HepG2 (cell line): ENCODE results near the gene NPB. TPM values are rescaled to one million over a fixed set of nuclear protein-coding genes. Genes with fewer than 3 reads are reported as not detected.

ENCODE experiments used
- ATAC-seq: fragments of 200-7000 bp; cut with Tn5 transposase; 3 replicates; pipeline ENCODE4 v1.9.1; 2020; ENCODE audit warnings: mild to moderate bottlenecking, moderate library complexity
- BruUV-seq: library from RNA; stranded (reverse); fragments of 400-500 nt; replicated peaks from 2 replicates; lab custom pipeline; 2021; lab: Mats Ljungman, UMichigan
- CTCF ChIA-PET: fragments of 300-600 bp; formaldehyde crosslinking; extraction: SDS; loops from one replicate; lab custom pipeline; 2021; ENCODE audit warnings: low total read pairs, inconsistent platforms, low intra/inter-chr PET ratio; lab: Yijun Ruan, JAX
- POLR2A ChIA-PET: fragments of 350-600 bp; sonication (Branson Sonifier 250); formaldehyde crosslinking; loops from one replicate; lab custom pipeline; 2020; ENCODE audit warnings: antibody characterized with exemption, inconsistent platforms; lab: Yijun Ruan, JAX
- DNase-seq: peaks from one replicate; pipeline ENCODE4 v3.0.0-alpha.2; 2015; ENCODE audit warnings: low spot score
- FAIRE-seq: peaks from 3 replicates; lab custom pipeline; 2011; peaks lifted over from hg19 to GRCh38; lab: Jason Lieb, UNC
- H2AFZ ChIP-seq: one replicate; pipeline ENCODE4 v1.6.1; 2011; ENCODE audit warnings: low read length, inconsistent platforms
- H3K27ac ChIP-seq: fragments of 300-600 bp; 3 replicates; pipeline ENCODE4 v1.8.0; 2011; ENCODE audit warnings: mixed run types, mild to moderate bottlenecking, mixed read lengths, low read length, inconsistent platforms; ENCODE audit not compliant: insufficient read depth; ENCODE audit errors: extremely low read length
- H3K27me3 ChIP-seq, 2 experiments: fragments of 200-600 bp in 1 of 2; 2 replicates in 1 of 2; 3 replicates in 1 of 2; pipeline versions ENCODE4 v1.6.0 to v1.8.0; 2011; ENCODE audit warnings: low read length in 2 of 2, mild to moderate bottlenecking in 2 of 2, moderate library complexity in 2 of 2, inconsistent platforms in 1 of 2; ENCODE audit not compliant: insufficient read depth in 2 of 2, control insufficient read depth in 1 of 2
- H3K36me3 ChIP-seq, 2 experiments: fragments of 200-600 bp in 1 of 2; replicated peaks in 1 of 2; 2 replicates in 1 of 2; 3 replicates in 1 of 2; pipeline versions ENCODE4 v1.5.1 to v1.8.0; 2011; ENCODE audit warnings: low read length in 2 of 2, inconsistent platforms in 1 of 2; ENCODE audit not compliant: insufficient read depth in 2 of 2, control insufficient read depth in 1 of 2
- H3K4me1 ChIP-seq: 2 replicates; pipeline ENCODE4 v1.5.1; 2012; ENCODE audit warnings: low read length, inconsistent platforms; ENCODE audit not compliant: insufficient read depth
- H3K4me2 ChIP-seq: 2 replicates; pipeline ENCODE4 v1.6.0; 2011; ENCODE audit warnings: low read depth, low read length, inconsistent platforms
- H3K4me3 ChIP-seq, 3 experiments: fragments of 200-600 bp in 1 of 3; sonication (generic), shearing (Covaris generic) in 1 of 3; replicated peaks in 1 of 3; 2 replicates each; pipeline ENCODE4 v1.5.1; 2011 to 2016; ENCODE audit warnings: low read length in 3 of 3, inconsistent platforms in 2 of 3, low read depth in 2 of 3, mild to moderate bottlenecking in 2 of 3, control low read depth in 1 of 3, mixed read lengths in 1 of 3; ENCODE audit not compliant: insufficient read depth in 1 of 3
- H3K79me2 ChIP-seq: one replicate; pipeline ENCODE4 v1.6.1; 2011; ENCODE audit warnings: low read length, inconsistent platforms; ENCODE audit not compliant: insufficient read depth
- H3K9ac ChIP-seq: 2 replicates; pipeline ENCODE4 v1.6.0; 2011; ENCODE audit warnings: mild to moderate bottlenecking, low read depth, low read length, inconsistent platforms; ENCODE audit not compliant: insufficient read depth
- H3K9me3 ChIP-seq: 2 replicates; pipeline ENCODE4 v1.5.1; 2012; ENCODE audit warnings: mild to moderate bottlenecking, low read length
- H4K20me1 ChIP-seq: 2 replicates; pipeline ENCODE4 v1.6.0; 2011; ENCODE audit warnings: inconsistent platforms, mild to moderate bottlenecking, low read length, moderate library complexity; ENCODE audit not compliant: insufficient read depth
- NCOA5 ChIP-seq: sonication (generic); formaldehyde crosslinking; IDR thresholded peaks from 2 replicates; pipeline ENCODE4 v1.4.0; 2020; ENCODE audit warnings: missing genetic modification reagents
- NFYC ChIP-seq: IDR thresholded peaks from 2 replicates; pipeline ENCODE4 v1.6.1; 2016; ENCODE audit warnings: missing genetic modification reagents, missing compliant biosample characterization
- RBFOX2 ChIP-seq: fragments of 200-400 bp; formaldehyde crosslinking; IDR thresholded peaks from 2 replicates; pipeline ENCODE4 v1.6.1; 2017; ENCODE audit warnings: low read depth, mild to moderate bottlenecking, low read length
- RERE ChIP-seq: IDR thresholded peaks from 2 replicates; pipeline ENCODE4 v1.6.1; 2016; ENCODE audit warnings: low read depth, missing genetic modification reagents, missing compliant biosample characterization
- SKIL ChIP-seq: sonication (generic); formaldehyde crosslinking; IDR thresholded peaks from 2 replicates; pipeline ENCODE4 v1.8.0; 2022; ENCODE audit warnings: missing genetic modification reagents, mild to moderate bottlenecking, moderate library complexity, borderline replicate concordance
- STAT5B ChIP-seq: sonication (generic); formaldehyde crosslinking; IDR thresholded peaks from 2 replicates; pipeline ENCODE4 v1.4.0; 2020; ENCODE audit warnings: missing genetic modification reagents
- ZFP1 ChIP-seq: IDR thresholded peaks from 2 replicates; pipeline ENCODE4 v1.6.1; 2016
- ZKSCAN8 ChIP-seq: IDR thresholded peaks from 2 replicates; pipeline ENCODE4 v1.6.1; 2016; ENCODE audit warnings: borderline replicate concordance, missing genetic modification reagents, missing compliant biosample characterization
- ZNF331 ChIP-seq: sonication (generic); formaldehyde crosslinking; IDR thresholded peaks from 2 replicates; pipeline ENCODE4 v1.4.0; 2020; ENCODE audit warnings: missing genetic modification reagents
- WGBS: methylation state at CpG from one replicate; pipeline ENCODE4 v1.1.6; 2017; ENCODE audit warnings: low lambda C conversion rate; 5-methylcytosine and 5-hydroxymethylcytosine counted together
- in situ Hi-C: cut with HindIII; loops from 2 replicates; pipeline ENCODE4 v1.10.0; 2017; ENCODE audit warnings: low pct_unique_long_range_greater_than_20kb; ENCODE audit not compliant: extremely low pct_ligation_motif_present
- intact Hi-C: fragments of 100-400 bp; cut with micrococcal nuclease; formaldehyde crosslinking; loops from one replicate; pipeline ENCODE4 v1.10.0; 2022; ENCODE audit not compliant: unreplicated experiment
- polyA plus RNA-seq, 8 experiments: library from polyadenylated mRNA; depleted of rRNA in 3 of 8; stranded (reverse) in 7 of 8; unstranded in 1 of 8; fragments of >200 nt; fragmentation: Illumina TruSeq in 4 of 8; extraction: Trizol in 4 of 8; gene quantifications; 2 replicates each; pipeline versions ENCODE4 v1.2.1 to v1.2.3, GENCODE V29; 2011 to 2016; ENCODE audit warnings: low read depth in 4 of 8, missing spikeins in 1 of 8, mixed read lengths in 1 of 8; ENCODE audit not compliant: insufficient read depth in 1 of 8
- total RNA-seq, 5 experiments: library from RNA; depleted of rRNA; stranded (reverse); fragments of >200 nt; fragmentation: Illumina TruSeq; extraction: Trizol; gene quantifications; 2 replicates each; pipeline ENCODE4 v1.2.3, GENCODE V29; 2016; ENCODE audit warnings: low read depth in 1 of 5

The NPB gene
- total and polyA plus RNA-seq, 2 of the 13 experiments (the other 11 are each of a cell fraction or from before 2014, with no cell fraction given): 0.11 to 0.93 TPM

- WGBS: 83% methylated on average over 10 of the region's 10 CpGs
- ChIA-PET CTCF (no interaction called here), POLR2A (interaction anchor here (0.6 to 2.9 kb wide), 2 partner anchors 23 to 134 kb away, joined by 3 to 10 read pairs; partner anchors contain the start of gene DCXR)
- Histone ChIP-seq H3K4me3 (no peak overlapping the region), H3K36me3 (peaks cover 43 to 63% of the 10 kb centered on the region in 2 experiments), H2AFZ (no peak overlapping the region), H3K9me3 (no peaks in the 10 kb centered on the region), H4K20me1 (peaks cover 8% of the 10 kb centered on the region; the same call in 1 of the 2 replicates), H3K79me2 (peaks cover 9% of the 10 kb centered on the region), H3K27me3 (no peaks in the 10 kb centered on the region), H3K9ac (no peak overlapping the region), H3K27ac (peak overlapping the region; percentile 28), H3K4me1 (peaks cover 28% of the 10 kb centered on the region), H3K4me2 (0 out of 2 replicates have a peak overlapping the region, but pooled peaks have one; percentile 68)
- in situ Hi-C loops: no loop called here
- peak; percentile 4 for ATAC-seq
- no peak for DNase-seq
- BruUV-seq: no TSS peak
- FAIRE-seq: no peak
- intact Hi-C loops: no loop called here
- TF ChIP-seq STAT5B (CRISPR knock-in tag) (0 out of 2 replicates have a peak, but pooled peaks have one; percentile 43), RERE (CRISPR knock-in tag) (no peak), RBFOX2 (peak; percentile 13; the same call in 1 of the 2 replicates), NFYC (no peak), ZNF331 (CRISPR knock-in tag) (no peak), NCOA5 (CRISPR knock-in tag) (no peak), ZKSCAN8 (CRISPR knock-in tag) (no peak), SKIL (CRISPR knock-in tag) (no peak), ZFP1 (CRISPR knock-in tag) (no peak)
Observed at GRCh38 chr17:81903415-81903831, 1.4 kb downstream of the NPB start.
